ENCODE data around the gene LOXHD1.

LOXHD1 gene

GRCh38 chr18:46574000-46574742 lies 82.8 kb downstream of the LOXHD1 start:
- DNase-seq, result no peak

GRCh38 chr18:46573156-46573555 lies 83.9 kb downstream of the LOXHD1 start:
- DNase-seq, result no peak

GRCh38 chr18:46571756-46572155 lies 85.3 kb downstream of the LOXHD1 start:
- DNase-seq, result no peak

GRCh38 chr18:46570666-46571065 lies 86.4 kb downstream of the LOXHD1 start:
- no peak for DNase-seq

- DNase-seq, result no peak
Measured at GRCh38 chr18:46570134-46570533, 86.9 kb downstream of the LOXHD1 start.

- DNase-seq, result no peak
Measured at GRCh38 chr18:46569211-46569610, 87.8 kb downstream of the LOXHD1 start.

GRCh38 chr18:46567196-46567595 lies 89.8 kb downstream of the LOXHD1 start:
- DNase-seq, result no peak

- DNase-seq, result no peak
Measured at GRCh38 chr18:46566111-46566510, 90.9 kb downstream of the LOXHD1 start.

GRCh38 chr18:46565256-46565655 lies 91.8 kb downstream of the LOXHD1 start:
- no peak for DNase-seq

- no peak for DNase-seq
Measured at GRCh38 chr18:46563317-46563716, 93.7 kb downstream of the LOXHD1 start.

- no peak for DNase-seq
Measured at GRCh38 chr18:46562674-46563192, 94.3 kb downstream of the LOXHD1 start.

- no peak for DNase-seq
Measured at GRCh38 chr18:46560671-46561045, 96.4 kb downstream of the LOXHD1 start.

- no peak for DNase-seq
Measured at GRCh38 chr18:46559946-46560670, 96.9 kb downstream of the LOXHD1 start.

- DNase-seq, result no peak
Measured at GRCh38 chr18:46559296-46559695, 97.7 kb downstream of the LOXHD1 start.

- DNase-seq, result no peak
Measured at GRCh38 chr18:46556590-46557206, 100.3 kb downstream of the LOXHD1 start.

GRCh38 chr18:46555724-46556123 lies 101.3 kb downstream of the LOXHD1 start:
- DNase-seq, result peak; percentile 2 to 36

GRCh38 chr18:46555213-46555612 lies 101.8 kb downstream of the LOXHD1 start:
- DNase-seq, result no peak

- no peak for DNase-seq
Measured at GRCh38 chr18:46554406-46555080, 102.5 kb downstream of the LOXHD1 start.

GRCh38 chr18:46550609-46551008 lies 106.4 kb downstream of the LOXHD1 start:
- no peak for DNase-seq

GRCh38 chr18:46547520-46547919 lies 109.5 kb downstream of the LOXHD1 start:
- no peak for DNase-seq

- no peak for DNase-seq
Measured at GRCh38 chr18:46546111-46546640, 110.8 kb downstream of the LOXHD1 start.

- no peak for DNase-seq
Measured at GRCh38 chr18:46542545-46542944, 114.5 kb downstream of the LOXHD1 start.

GRCh38 chr18:46541626-46542189 lies 115.3 kb downstream of the LOXHD1 start:
- DNase-seq, result no peak
